ENCODE results near the gene PPP1R16B. TPM values are rescaled to one million over a fixed set of nuclear protein-coding genes. Genes with fewer than 3 reads are reported as not detected.

Gene PPP1R16B
- total and polyA plus RNA-seq, 2 of the 8 experiments (the other 6 are each of a cell fraction or from before 2014, with no cell fraction given): 2.6 to 8.9 TPM

- H3K18ac ChIP-seq (ENCODE audit: extremely low read depth, low read length): no peak overlapping the region
- 81% methylated on average over 9 of the region's 11 CpGs; no CpG with 5 or more reads in 1 of the 2 experiments for WGBS, 2 experiments (ENCODE audit: extremely low coverage in 1 of 2, insufficient coverage in 1 of 2, insufficient read length in 1 of 2, insufficient replicate concordance in 2 of 2, low coverage in 1 of 2, low lambda C conversion rate in 2 of 2, missing lambda C conversion rate in 1 of 2)
- no peak overlapping the region for H2AK5ac ChIP-seq (ENCODE audit: low read depth, low read length)
- ChIA-PET POLR2A (ENCODE audit: partially characterized antibody) (interaction anchor here (1.2 to 1.3 kb wide), 2 partner anchors 15 to 17 kb away, joined by 3 read pairs; no protein-coding TSS in a partner anchor), CTCF (ENCODE audit: partially characterized antibody) (interaction anchor here (1.0 to 4.9 kb wide), 5 partner anchors 8 to 151 kb away, joined by 3 to 29 read pairs (median 4); partner anchors contain the start of gene SLC32A1)
- H3K23me2 ChIP-seq (ENCODE audit: low read depth, low read length): no peaks in the 10 kb centered on the region
- no peak overlapping the region for H3K4ac ChIP-seq (replicated peaks; ENCODE audit: insufficient read length, low read depth, low read length)
- no peak overlapping the region for H2BK120ac ChIP-seq (replicated peaks; ENCODE audit: low read depth, low read length)
- H3K23ac ChIP-seq (ENCODE audit: insufficient read length): no peak overlapping the region
- no peak overlapping the region for H3K4me3 ChIP-seq (ENCODE audit: extremely low read depth in 1 of 4, insufficient read depth in 2 of 4, low read depth in 3 of 4, low read length in 4 of 4)
- peaks cover 0 to 15% (median 5%) of the 10 kb centered on the region in 4 experiments; a peak in 6 of 7 replicates for H3K4me1 ChIP-seq (replicated peaks in 1 of 4; ENCODE audit: control insufficient read depth in 3 of 4, insufficient read depth in 4 of 4, low read length in 3 of 4)
- DNase-seq (ENCODE audit: low read depth in 1 of 2, low spot score in 2 of 2): no peak
- H3K4me2 ChIP-seq (ENCODE audit: insufficient read depth in 1 of 2, low read depth in 2 of 2, low read length in 2 of 2): no peak overlapping the region
- H2AFZ ChIP-seq (ENCODE audit: low read length): no peak overlapping the region
- no peak overlapping the region for H2BK15ac ChIP-seq (ENCODE audit: low read length)
- no peak overlapping the region for H4K8ac ChIP-seq (ENCODE audit: extremely low read depth, insufficient read depth, low read length)
- H4K20me1 ChIP-seq (replicated peaks in 1 of 2; ENCODE audit: control insufficient read depth in 1 of 2, insufficient read depth in 2 of 2, low read length in 2 of 2): no peaks in the 10 kb centered on the region
- no peak overlapping the region for H2BK5ac ChIP-seq (ENCODE audit: low read depth, low read length)
- no peaks in the 10 kb centered on the region for H3K9me3 ChIP-seq (ENCODE audit: insufficient read depth in 2 of 2, low read depth in 1 of 2, low read length in 1 of 2)
- H3K79me1 ChIP-seq (ENCODE audit: low read depth, low read length): peaks cover 4% of the 10 kb centered on the region; the same call in 1 of the 2 replicates
- no peak overlapping the region for H2BK20ac ChIP-seq (ENCODE audit: low read length)
- H3K27me3 ChIP-seq (replicated peaks in 1 of 4; ENCODE audit: control insufficient read depth in 3 of 4, extremely low read depth in 1 of 4, insufficient read depth in 3 of 4, low read length in 3 of 4): no peaks in the 10 kb centered on the region
- no peak overlapping the region for H2BK12ac ChIP-seq (ENCODE audit: low read depth, low read length)
- no peaks in the 10 kb centered on the region for H3K79me2 ChIP-seq (ENCODE audit: control insufficient read depth in 1 of 2, insufficient read depth in 2 of 2, low read length in 2 of 2)
- no peak overlapping the region for H4K91ac ChIP-seq (replicated peaks; ENCODE audit: insufficient read length, low read length)
- no peaks in the 10 kb centered on the region for H3K36me3 ChIP-seq (ENCODE audit: control insufficient read depth in 2 of 4, insufficient read depth in 4 of 4, low read length in 3 of 4)
- no peak overlapping the region for H3K14ac ChIP-seq (ENCODE audit: insufficient read length)
- no peak overlapping the region for H3K9ac ChIP-seq (replicated peaks in 1 of 4; ENCODE audit: extremely low read depth in 1 of 4, low read depth in 3 of 4, low read length in 3 of 4)
- FAIRE-seq: no peak
- no peak overlapping the region for H4K5ac ChIP-seq (ENCODE audit: insufficient read length, low read depth, low read length)
- no peak overlapping the region for H3K27ac ChIP-seq (ENCODE audit: low read depth, low read length)
- no peak overlapping the region for H3K56ac ChIP-seq (replicated peaks; ENCODE audit: insufficient read length, low read depth, low read length)
- TF ChIP-seq NANOG (IDR thresholded peaks at IDR 0.05; ENCODE audit: insufficient read depth, low read depth, low read length, poor library complexity, severe bottlenecking): no peak
- TF ChIP-seq ATF3 (IDR thresholded peaks at IDR 0.05; ENCODE audit: insufficient read depth, low read depth, low read length): no peak
Measured at GRCh38 chr20:38875175-38875993, 69.9 kb downstream of the PPP1R16B start.
